PFSK-1 (cell line): ENCODE measurements around the gene REEP5.

Experiments
- POLR2AphosphoS5 ChIP-seq: IDR thresholded peaks from 2 replicates; pipeline ENCODE4 v1.6.1; 2012; ENCODE audit warnings: low read depth, mild to moderate bottlenecking, control low read depth, low read length, moderate library complexity
- TAF1 ChIP-seq: IDR thresholded peaks from 2 replicates; pipeline ENCODE4 v1.6.1; 2012; ENCODE audit warnings: low read length, control low read depth, borderline replicate concordance; ENCODE audit not compliant: insufficient read depth
- TF ChIP-seq, protein P1 (sequence below), 2 experiments: IDR thresholded peaks; 2 replicates each; pipeline versions ENCODE4 v1.6.1 to v1.8.0; 2011 to 2012; ENCODE audit warnings: low read depth in 2 of 2, low read length in 2 of 2, control low read depth in 1 of 2, inconsistent platforms in 1 of 2, mild to moderate bottlenecking in 1 of 2, moderate library complexity in 1 of 2; ENCODE audit not compliant: insufficient read depth in 1 of 2

DNA sequence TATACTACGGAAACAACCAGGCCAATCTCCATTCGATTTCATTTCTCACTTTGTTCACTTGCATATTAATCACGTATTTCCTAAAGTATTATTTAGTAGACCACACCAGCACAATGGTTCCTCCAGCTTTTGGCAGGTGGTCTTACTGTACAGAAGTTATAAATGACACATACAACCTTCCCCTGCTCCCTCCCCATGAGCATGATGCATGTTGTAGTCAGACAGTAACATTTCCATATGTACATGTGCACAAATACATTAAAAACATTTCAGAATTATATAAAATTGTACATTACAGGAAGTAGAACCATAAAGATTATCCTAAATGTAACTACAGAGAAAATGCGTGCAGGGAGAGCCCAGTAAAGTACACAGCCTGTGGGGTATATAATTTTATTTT lies 43.9 kb downstream of the REEP5 start:
- TF ChIP-seq, protein P1, sequence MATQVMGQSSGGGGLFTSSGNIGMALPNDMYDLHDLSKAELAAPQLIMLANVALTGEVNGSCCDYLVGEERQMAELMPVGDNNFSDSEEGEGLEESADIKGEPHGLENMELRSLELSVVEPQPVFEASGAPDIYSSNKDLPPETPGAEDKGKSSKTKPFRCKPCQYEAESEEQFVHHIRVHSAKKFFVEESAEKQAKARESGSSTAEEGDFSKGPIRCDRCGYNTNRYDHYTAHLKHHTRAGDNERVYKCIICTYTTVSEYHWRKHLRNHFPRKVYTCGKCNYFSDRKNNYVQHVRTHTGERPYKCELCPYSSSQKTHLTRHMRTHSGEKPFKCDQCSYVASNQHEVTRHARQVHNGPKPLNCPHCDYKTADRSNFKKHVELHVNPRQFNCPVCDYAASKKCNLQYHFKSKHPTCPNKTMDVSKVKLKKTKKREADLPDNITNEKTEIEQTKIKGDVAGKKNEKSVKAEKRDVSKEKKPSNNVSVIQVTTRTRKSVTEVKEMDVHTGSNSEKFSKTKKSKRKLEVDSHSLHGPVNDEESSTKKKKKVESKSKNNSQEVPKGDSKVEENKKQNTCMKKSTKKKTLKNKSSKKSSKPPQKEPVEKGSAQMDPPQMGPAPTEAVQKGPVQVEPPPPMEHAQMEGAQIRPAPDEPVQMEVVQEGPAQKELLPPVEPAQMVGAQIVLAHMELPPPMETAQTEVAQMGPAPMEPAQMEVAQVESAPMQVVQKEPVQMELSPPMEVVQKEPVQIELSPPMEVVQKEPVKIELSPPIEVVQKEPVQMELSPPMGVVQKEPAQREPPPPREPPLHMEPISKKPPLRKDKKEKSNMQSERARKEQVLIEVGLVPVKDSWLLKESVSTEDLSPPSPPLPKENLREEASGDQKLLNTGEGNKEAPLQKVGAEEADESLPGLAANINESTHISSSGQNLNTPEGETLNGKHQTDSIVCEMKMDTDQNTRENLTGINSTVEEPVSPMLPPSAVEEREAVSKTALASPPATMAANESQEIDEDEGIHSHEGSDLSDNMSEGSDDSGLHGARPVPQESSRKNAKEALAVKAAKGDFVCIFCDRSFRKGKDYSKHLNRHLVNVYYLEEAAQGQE (IDR thresholded peaks at IDR 0.05; ENCODE audit: insufficient read depth in 1 of 2, low read depth in 2 of 2, low read length in 2 of 2), result no peak
- TF ChIP-seq POLR2AphosphoS5, result no peak
- no peak for TF ChIP-seq TAF1
